K562 (cell line): ENCODE data around the gene CTCF. TPM values are rescaled to one million over a fixed set of nuclear protein-coding genes. Genes with fewer than 3 reads are reported as not detected.
A peak's percentile ranks its signal among the peaks of the same experiment; 100 is the strongest.

Source experiments
- ATAC-seq: fragments of 200-7000 bp; cut with Tn5 transposase; 3 replicates; pipeline ENCODE4 v1.9.1; 2020; ENCODE audit warnings: moderate library complexity
- BruUV-seq: library from RNA; stranded (reverse); fragments of 400-500 nt; replicated peaks from 2 replicates; lab custom pipeline; 2021; lab: Mats Ljungman, UMichigan
- CTCF ChIA-PET: fragments of 300-600 bp; formaldehyde crosslinking; extraction: SDS; loops from one replicate; lab custom pipeline; 2021; ENCODE audit warnings: low intra/inter-chr PET ratio; lab: Yijun Ruan, JAX
- POLR2A ChIA-PET: fragments of 300-600, 350-650 bp; sonication (Branson Sonifier 250); formaldehyde crosslinking; extraction: SDS; loops from one replicate; lab custom pipeline; 2021; ENCODE audit warnings: antibody characterized with exemption, inconsistent platforms; lab: Yijun Ruan, JAX
- DNase-seq, 4 experiments: peaks; one replicate each; pipeline versions ENCODE4 v3.0.0 to v3.0.0-alpha.2; 2011 to 2018; ENCODE audit warnings: low spot score in 3 of 4, mixed read lengths in 3 of 4; ENCODE audit errors: extremely low read depth in 1 of 4
- FAIRE-seq: peaks from 2 replicates; lab custom pipeline; 2011; peaks lifted over from hg19 to GRCh38; lab: Jason Lieb, UNC
- H2AFZ ChIP-seq: 2 replicates; pipeline ENCODE4 v1.6.0; 2011; ENCODE audit warnings: low read depth, low read length, control low read depth, inconsistent platforms
- H3K27ac ChIP-seq: fragments of 200-600 bp; 3 replicates; pipeline ENCODE4 v1.8.0; 2011; ENCODE audit warnings: low read depth, mild to moderate bottlenecking, control low read depth, inconsistent platforms, low read length, moderate library complexity, mixed read lengths; ENCODE audit errors: extremely low read depth
- H3K27me3 ChIP-seq, 2 experiments: fragments of 300-600 bp in 1 of 2; 2 replicates in 1 of 2; 3 replicates in 1 of 2; pipeline versions ENCODE4 v1.6.0 to v1.8.0; 2011; ENCODE audit warnings: inconsistent platforms in 2 of 2, low read length in 2 of 2, mild to moderate bottlenecking in 1 of 2, mixed read lengths in 1 of 2, moderate library complexity in 1 of 2; ENCODE audit not compliant: control insufficient read depth in 2 of 2, insufficient read depth in 2 of 2
- H3K36me3 ChIP-seq: fragments of 300-600 bp; 3 replicates; pipeline ENCODE4 v1.8.0; 2011; ENCODE audit warnings: mild to moderate bottlenecking, low read length, inconsistent platforms; ENCODE audit not compliant: control insufficient read depth, insufficient read depth
- H3K4me1 ChIP-seq, 2 experiments: fragments of 200-600 bp in 1 of 2; replicated peaks in 1 of 2; 2 replicates in 1 of 2; 3 replicates in 1 of 2; pipeline versions ENCODE4 v1.5.1 to v1.8.0; 2011; ENCODE audit warnings: inconsistent platforms in 2 of 2, low read length in 2 of 2, mild to moderate bottlenecking in 1 of 2, mixed read lengths in 1 of 2, moderate library complexity in 1 of 2; ENCODE audit not compliant: control insufficient read depth in 2 of 2, insufficient read depth in 2 of 2
- H3K4me2 ChIP-seq: 2 replicates; pipeline ENCODE4 v1.6.1; 2011; ENCODE audit warnings: low read length, control low read depth, inconsistent platforms, mixed read lengths; ENCODE audit not compliant: insufficient read depth
- H3K4me3 ChIP-seq: fragments of 200-600 bp; sonication (generic), shearing (Covaris generic); 2 replicates; pipeline ENCODE4 v1.5.1; 2016; ENCODE audit warnings: control low read depth, inconsistent platforms
- H3K79me2 ChIP-seq: fragments of 200-600 bp; 3 replicates; pipeline ENCODE4 v1.8.0; 2011; ENCODE audit warnings: low read length, inconsistent platforms; ENCODE audit not compliant: control insufficient read depth, insufficient read depth
- H3K9ac ChIP-seq, 2 experiments: 2 replicates each; pipeline versions ENCODE4 v1.6.0 to v1.6.1; 2011; ENCODE audit warnings: low read depth in 2 of 2, low read length in 2 of 2, control low read depth in 1 of 2, inconsistent platforms in 1 of 2, mild to moderate bottlenecking in 1 of 2, mixed read lengths in 1 of 2; ENCODE audit not compliant: insufficient read depth in 1 of 2
- H3K9me1 ChIP-seq: one replicate; pipeline ENCODE4 v1.6.0; 2011; ENCODE audit warnings: inconsistent platforms, mild to moderate bottlenecking, low read length, moderate library complexity; ENCODE audit not compliant: control insufficient read depth, insufficient read depth
- H3K9me3 ChIP-seq: replicated peaks from 2 replicates; pipeline ENCODE4 v1.5.1; 2011; ENCODE audit warnings: low read depth, low read length, inconsistent platforms; ENCODE audit not compliant: control insufficient read depth, insufficient read depth
- H4K20me1 ChIP-seq: replicated peaks from 2 replicates; pipeline ENCODE4 v1.6.1; 2011; ENCODE audit warnings: low read length, inconsistent platforms, mixed read lengths; ENCODE audit not compliant: control insufficient read depth, insufficient read depth
- C11orf30 ChIP-seq: fragments of 450-650 bp; IDR thresholded peaks from 2 replicates; pipeline ENCODE4 v1.6.1; 2016; ENCODE audit warnings: low read depth, mild to moderate bottlenecking
- MBD2 ChIP-seq: sonication (generic); IDR thresholded peaks from 2 replicates; pipeline ENCODE4 v1.6.1; 2016; ENCODE audit warnings: low read depth, borderline replicate concordance
- MCM5 ChIP-seq: fragments of 450-650 bp; IDR thresholded peaks from 2 replicates; pipeline ENCODE4 v1.6.1; 2016; ENCODE audit warnings: low read depth
- ZC3H4 ChIP-seq: sonication (generic); formaldehyde crosslinking; IDR thresholded peaks from 2 replicates; pipeline ENCODE4 v1.9.0; 2021; ENCODE audit warnings: missing genetic modification reagents, borderline replicate concordance
- ZNF316 ChIP-seq: fragments of 450-650 bp; IDR thresholded peaks from 2 replicates; pipeline ENCODE4 v1.6.1; 2016
- ZNF586 ChIP-seq: fragments of 450-650 bp; formaldehyde crosslinking; conservative IDR thresholded peaks from 2 replicates; pipeline ENCODE4 v1.4.0; 2020; ENCODE audit warnings: mild to moderate bottlenecking, moderate library complexity
- WGBS: fragments of 100-300 bp; shearing (Covaris generic); methylation state at CpG from one replicate; pipeline ENCODE4 v1.1.6; 2016; ENCODE audit warnings: low coverage, mixed read lengths; ENCODE audit not compliant: insufficient coverage; ENCODE audit errors: missing lambda C conversion rate; 5-methylcytosine and 5-hydroxymethylcytosine counted together
- in situ Hi-C: fragments of 300-500 bp; cut with MboI; formaldehyde crosslinking; loops from 4 replicates; pipeline ENCODE4 v1.15.0; 2018; ENCODE audit warnings: inconsistent platforms, mixed read lengths
- intact Hi-C: fragments of 100-400 bp; cut with micrococcal nuclease; formaldehyde crosslinking; loops from 2 replicates; pipeline ENCODE4 v1.14.2; 2022
- polyA plus RNA-seq, 8 experiments: library from polyadenylated mRNA; depleted of rRNA in 4 of 8; stranded (reverse) in 5 of 8; unstranded in 3 of 8; fragments of >200 nt; fragmentation: Nextera tagmentation in 2 of 8; fragmentation: Illumina TruSeq in 1 of 8; extraction: Ambion mirVana in 2 of 8; extraction: Trizol in 1 of 8; gene quantifications; 2 replicates each; pipeline versions ENCODE4 v1.2.1 to v1.2.3, GENCODE V29; 2011 to 2014; ENCODE audit warnings: inconsistent platforms in 1 of 8, missing spikeins in 1 of 8
- total RNA-seq, 7 experiments: library from RNA; depleted of rRNA in 6 of 7; stranded (reverse); fragments of >200 nt in 6 of 7; fragmentation: Illumina TruSeq in 2 of 7; extraction: Trizol in 2 of 7; gene quantifications; 2 replicates each; pipeline versions ENCODE4 v1.2.1 to v1.2.3, GENCODE V29; 2011 to 2021; ENCODE audit warnings: low replicate concordance in 1 of 7
- TF ChIP-seq, protein P1 (sequence below): IDR thresholded peaks from 2 replicates; pipeline ENCODE4 v1.6.1; 2016; ENCODE audit warnings: missing genetic modification characterization, missing compliant biosample characterization

CTCF gene
- total and polyA plus RNA-seq, 9 of the 15 experiments (the other 6 are each of a cell fraction or from before 2014, with no cell fraction given), result 7.8 to 49.2 (median 33.9) TPM

- WGBS, result 57% methylated on average over 1 of the region's 1 CpG
- intact Hi-C loops (no loop called here), in situ Hi-C loops (no loop called here)
- H3K4me2 ChIP-seq, result no peak overlapping the region
- BruUV-seq, result no TSS peak
- DNase-seq (no peak), ATAC-seq (no peak), FAIRE-seq (no peak)
- H3K9ac ChIP-seq, result no peak overlapping the region
- TF ChIP-seq ZNF316 (peak; percentile 70), MBD2 (no peak), ZC3H4 (CRISPR knock-in tag) (no peak), MCM5 (no peak), ZNF586 (no peak), C11orf30 (peak; percentile 68)
- TF ChIP-seq, protein P1, sequence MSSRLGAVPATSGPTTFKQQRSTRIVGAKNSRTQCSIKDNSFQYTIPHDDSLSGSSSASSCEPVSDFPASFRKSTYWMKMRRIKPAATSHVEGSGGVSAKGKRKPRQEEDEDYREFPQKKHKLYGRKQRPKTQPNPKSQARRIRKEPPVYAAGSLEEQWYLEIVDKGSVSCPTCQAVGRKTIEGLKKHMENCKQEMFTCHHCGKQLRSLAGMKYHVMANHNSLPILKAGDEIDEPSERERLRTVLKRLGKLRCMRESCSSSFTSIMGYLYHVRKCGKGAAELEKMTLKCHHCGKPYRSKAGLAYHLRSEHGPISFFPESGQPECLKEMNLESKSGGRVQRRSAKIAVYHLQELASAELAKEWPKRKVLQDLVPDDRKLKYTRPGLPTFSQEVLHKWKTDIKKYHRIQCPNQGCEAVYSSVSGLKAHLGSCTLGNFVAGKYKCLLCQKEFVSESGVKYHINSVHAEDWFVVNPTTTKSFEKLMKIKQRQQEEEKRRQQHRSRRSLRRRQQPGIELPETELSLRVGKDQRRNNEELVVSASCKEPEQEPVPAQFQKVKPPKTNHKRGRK (tag), result 0 out of 2 replicates have a peak, but pooled peaks have one; percentile 3
- H3K79me2 ChIP-seq, result peaks cover 23% of the 10 kb centered on the region
- no peak overlapping the region for H3K4me3 ChIP-seq
- no peak overlapping the region for H3K27ac ChIP-seq
- ChIA-PET POLR2A (interaction anchor here (0.7 to 0.8 kb wide), 3 partner anchors 8 to 101 kb away, joined by 3 read pairs; partner anchors contain the start of gene ACD), CTCF (no interaction called here)
- no peak overlapping the region for H2AFZ ChIP-seq
- peaks cover 8 to 15% of the 10 kb centered on the region in 2 experiments; a peak in 4 of 5 replicates for H3K4me1 ChIP-seq
- no peaks in the 10 kb centered on the region for H3K9me3 ChIP-seq
- H3K36me3 ChIP-seq, result peaks cover 4% of the 10 kb centered on the region; the same call in 1 of the 3 replicates
- no peaks in the 10 kb centered on the region for H3K9me1 ChIP-seq
- no peaks in the 10 kb centered on the region for H3K27me3 ChIP-seq
- H4K20me1 ChIP-seq, result no peaks in the 10 kb centered on the region
Observed at GRCh38 chr16:67558859-67559258, 3.5 kb upstream of the CTCF start.
